T follicular helper cell (primary cell): ENCODE measurements around the gene KCNJ1.

ENCODE experiments used
- DNase-seq: peaks from one replicate; pipeline ENCODE4 v3.0.0-alpha.2; 2020; ENCODE audit warnings: low read depth

The KCNJ1 gene

GRCh38 chr11:128824191-128825049, 42.7 kb downstream of the KCNJ1 start:
- DNase-seq: no peak

- DNase-seq: no peak
Measured at GRCh38 chr11:128823753-128824152, 43.3 kb downstream of the KCNJ1 start.

- DNase-seq: no peak
Measured at GRCh38 chr11:128822130-128822529, 45.0 kb downstream of the KCNJ1 start.

GRCh38 chr11:128821556-128821955, 45.5 kb downstream of the KCNJ1 start:
- no peak for DNase-seq

GRCh38 chr11:128819198-128819597, 47.9 kb downstream of the KCNJ1 start:
- DNase-seq: no peak

GRCh38 chr11:128814856-128815705, 52.0 kb downstream of the KCNJ1 start:
- DNase-seq: no peak

GRCh38 chr11:128813729-128814128, 53.4 kb downstream of the KCNJ1 start:
- no peak for DNase-seq

- DNase-seq: no peak
Measured at GRCh38 chr11:128810784-128811514, 56.1 kb downstream of the KCNJ1 start.

GRCh38 chr11:128809128-128809527, 58.0 kb downstream of the KCNJ1 start:
- no peak for DNase-seq

GRCh38 chr11:128807909-128808308, 59.2 kb downstream of the KCNJ1 start:
- no peak for DNase-seq

- no peak for DNase-seq
Measured at GRCh38 chr11:128806506-128807261, 60.4 kb downstream of the KCNJ1 start.

GRCh38 chr11:128804481-128804880, 62.6 kb downstream of the KCNJ1 start:
- DNase-seq: no peak

- DNase-seq: no peak
Measured at GRCh38 chr11:128803449-128804245, 63.4 kb downstream of the KCNJ1 start.

GRCh38 chr11:128803011-128803410, 64.1 kb downstream of the KCNJ1 start:
- no peak for DNase-seq

GRCh38 chr11:128802358-128802981, 64.6 kb downstream of the KCNJ1 start:
- no peak for DNase-seq

GRCh38 chr11:128800871-128801417, 66.2 kb downstream of the KCNJ1 start:
- DNase-seq: no peak

- DNase-seq: no peak
Measured at GRCh38 chr11:128796270-128796669, 70.8 kb downstream of the KCNJ1 start.

- DNase-seq: no peak
Measured at GRCh38 chr11:128790196-128790595, 76.9 kb downstream of the KCNJ1 start.

- DNase-seq: no peak
Measured at GRCh38 chr11:128789497-128790150, 77.5 kb downstream of the KCNJ1 start.
